ENCODE results near the gene SMC1B.

The SMC1B gene

GRCh38 chr22:45318558-45319323 is 94.7 kb downstream of the SMC1B start:
- FAIRE-seq: no peak

GRCh38 chr22:45318168-45318557 is 95.2 kb downstream of the SMC1B start:
- no peak for FAIRE-seq

GRCh38 chr22:45317551-45318167 is 95.7 kb downstream of the SMC1B start:
- no peak for FAIRE-seq

GRCh38 chr22:45316796-45317526 is 96.4 kb downstream of the SMC1B start:
- FAIRE-seq: no peak

- no peak for FAIRE-seq
Observed at GRCh38 chr22:45314786-45315185, 98.6 kb downstream of the SMC1B start.

- FAIRE-seq: no peak
Observed at GRCh38 chr22:45314054-45314721, 99.2 kb downstream of the SMC1B start.

GRCh38 chr22:45312856-45313255 is 100.5 kb downstream of the SMC1B start:
- no peak for FAIRE-seq

GRCh38 chr22:45312415-45312814 is 101.0 kb downstream of the SMC1B start:
- no peak for FAIRE-seq

GRCh38 chr22:45310977-45311531 is 102.3 kb downstream of the SMC1B start:
- FAIRE-seq: no peak

- FAIRE-seq: no peak
Observed at GRCh38 chr22:45310331-45310976, 102.9 kb downstream of the SMC1B start.

GRCh38 chr22:45309422-45310227 is 103.8 kb downstream of the SMC1B start, which contains the start of gene FAM118A:
Gene FAM118A, plus strand, starts transcription at chr22:45309934. Its CDS starts 12,446 bp downstream, at chr22:45322380.
- no peak for FAIRE-seq

GRCh38 chr22:45308957-45309421 is 104.4 kb downstream of the SMC1B start:
- FAIRE-seq: no peak

GRCh38 chr22:45308391-45308956 is 104.9 kb downstream of the SMC1B start:
- FAIRE-seq: no peak

- FAIRE-seq: no peak
Observed at GRCh38 chr22:45306139-45306538, 107.3 kb downstream of the SMC1B start.

- no peak for FAIRE-seq
Observed at GRCh38 chr22:45305456-45306075, 107.8 kb downstream of the SMC1B start.

- no peak for FAIRE-seq
Observed at GRCh38 chr22:45304971-45305370, 108.4 kb downstream of the SMC1B start.

- FAIRE-seq: no peak
Observed at GRCh38 chr22:45303181-45303580, 110.2 kb downstream of the SMC1B start.

GRCh38 chr22:45302751-45303150 is 110.6 kb downstream of the SMC1B start:
- FAIRE-seq: no peak

GRCh38 chr22:45298934-45299505 is 114.4 kb downstream of the SMC1B start:
- FAIRE-seq: no peak

Measured in A204.1 (cell line).